GM21360 (cell line): ENCODE measurements around the gene BRD2.
A peak's percentile ranks its signal among the peaks of the same experiment; 100 is the strongest.

Experiments
- ATAC-seq: cut with Tn5 transposase; IDR thresholded peaks from one replicate; pipeline ENCODE4 v1.9.1; 2021; ENCODE audit warnings: mild to moderate bottlenecking, moderate library complexity; ENCODE audit not compliant: unreplicated experiment

Gene BRD2

DNA sequence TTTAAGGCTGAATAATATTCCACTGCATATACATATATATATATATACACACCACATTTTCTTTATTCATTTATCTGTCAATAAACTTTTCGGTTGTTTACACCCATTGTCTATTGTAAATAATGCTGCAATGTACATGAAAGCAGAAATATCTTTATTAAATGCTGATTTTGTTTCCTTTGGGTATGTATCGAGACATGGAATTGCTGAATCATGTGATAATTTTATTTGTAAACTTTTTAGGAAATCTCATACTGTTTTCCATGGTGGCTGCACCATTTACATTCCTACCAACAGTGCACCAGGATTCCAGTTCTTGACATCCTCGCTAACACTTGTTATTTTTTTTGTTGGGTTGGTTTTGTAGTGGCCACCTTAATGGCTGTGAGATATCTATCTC lies 55.1 kb downstream of the BRD2 start:
- no peak for ATAC-seq

- ATAC-seq = no peak
Measured at GRCh38 chr6:33024521-33024920, 56.1 kb downstream of the BRD2 start.

DNA sequence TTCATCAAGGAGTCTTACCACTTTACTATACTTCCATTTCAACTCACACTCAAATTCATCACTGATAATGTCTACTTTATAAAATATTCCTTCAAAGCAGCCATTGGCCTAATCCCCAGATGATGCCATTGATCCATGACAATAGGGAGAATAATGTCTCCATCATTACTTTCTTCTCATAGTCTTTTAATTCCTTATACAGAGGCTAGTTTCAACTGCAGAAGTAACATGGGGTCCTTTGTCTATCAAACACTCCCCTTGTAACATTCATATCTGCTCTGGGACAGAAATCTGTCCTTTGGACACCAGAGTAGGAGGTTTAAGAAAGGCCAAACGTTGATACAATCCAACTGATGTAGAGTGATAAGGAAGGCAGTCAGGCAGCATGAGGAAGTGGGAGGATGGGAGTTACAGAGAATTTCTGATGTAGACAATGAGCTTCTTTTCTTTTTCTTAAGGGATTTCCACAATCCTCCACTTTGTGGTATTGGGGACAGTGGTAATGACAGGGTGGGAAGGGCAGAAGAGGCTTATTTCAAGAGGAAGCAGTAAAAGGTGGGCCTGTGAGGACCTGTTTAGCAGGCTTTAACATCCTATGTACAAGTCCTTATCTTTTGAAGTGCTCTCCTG lies 59.9 kb downstream of the BRD2 start:
- ATAC-seq = peak; percentile 4

- ATAC-seq = peak; percentile 63
Measured at GRCh38 chr6:33029328-33030184, 61.2 kb downstream of the BRD2 start.

DNA sequence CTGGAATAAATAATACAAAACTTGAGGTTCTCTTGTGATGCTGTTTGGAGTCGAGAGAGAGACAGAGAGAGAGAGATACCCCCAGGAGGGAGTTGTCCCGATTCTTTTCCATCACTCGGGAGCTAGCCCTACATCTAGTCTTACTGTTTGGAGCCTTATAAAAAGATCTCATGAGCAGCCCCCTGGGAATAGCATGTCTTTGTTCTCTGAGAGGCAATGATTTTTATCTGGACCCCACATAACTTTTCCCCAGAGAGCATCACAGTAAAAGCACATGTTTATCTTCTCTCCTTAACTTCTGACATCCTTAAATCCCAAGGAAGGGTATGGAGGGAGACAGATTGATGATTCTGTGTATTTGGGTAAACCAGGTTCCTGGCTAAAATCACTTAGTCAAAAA lies 61.9 kb downstream of the BRD2 start:
- ATAC-seq = no peak
